HEK293 (cell line): ENCODE results near the gene KICS2.
A peak's percentile ranks its signal among the peaks of the same experiment; 100 is the strongest.

Experiments
- CTCF ChIA-PET: fragments of 350-600 bp; formaldehyde crosslinking; extraction: SDS; loops from one replicate; lab custom pipeline; 2021; ENCODE audit warnings: antibody characterized with exemption; lab: Yijun Ruan, JAX
- POLR2A ChIA-PET: fragments of 300-600 bp; formaldehyde crosslinking; extraction: SDS; loops from one replicate; lab custom pipeline; 2020; ENCODE audit warnings: antibody characterized with exemption, inconsistent platforms; lab: Yijun Ruan, JAX
- H3K27ac ChIP-seq: fragments of 200-500 bp; sonication (Bioruptor generic); 2 replicates; pipeline ENCODE4 v1.5.1; 2014; ENCODE audit warnings: low read depth, low read length, control low read depth, inconsistent platforms; ENCODE audit errors: extremely low read depth
- H3K36me3 ChIP-seq, 2 experiments: fragments of 200-500 bp in 1 of 2; sonication (Bioruptor generic) in 1 of 2; 1 replicate in 1 of 2; 2 replicates in 1 of 2; pipeline ENCODE4 v1.5.1; 2014 to 2017; ENCODE audit warnings: inconsistent platforms in 2 of 2, low read length in 2 of 2; ENCODE audit not compliant: control insufficient read depth in 2 of 2, insufficient read depth in 1 of 2
- H3K4me1 ChIP-seq: fragments of 200-500 bp; sonication (Bioruptor generic); 2 replicates; pipeline ENCODE4 v1.5.1; 2014; ENCODE audit warnings: mild to moderate bottlenecking, low read length, inconsistent platforms; ENCODE audit not compliant: control insufficient read depth, insufficient read depth
- H3K4me3 ChIP-seq: 2 replicates; pipeline ENCODE4 v1.5.1; 2011; ENCODE audit warnings: low read depth, mild to moderate bottlenecking, control low read depth, low read length, moderate library complexity
- H3K9me3 ChIP-seq: fragments of 200-500 bp; sonication (Bioruptor generic); 2 replicates; pipeline ENCODE4 v1.5.1; 2014; ENCODE audit warnings: low read depth, low read length, inconsistent platforms; ENCODE audit not compliant: control insufficient read depth, insufficient read depth
- BCL6B ChIP-seq: fragments of 450-650 bp; formaldehyde crosslinking; IDR thresholded peaks from 2 replicates; pipeline ENCODE4 v1.5.1; 2017; ENCODE audit warnings: missing biosample characterization, missing genetic modification characterization
- FEZF1 ChIP-seq: fragments of 450-650 bp; formaldehyde crosslinking; IDR thresholded peaks from 2 replicates; pipeline ENCODE4 v1.5.1; 2016; ENCODE audit warnings: missing biosample characterization, missing genetic modification characterization
- PRDM6 ChIP-seq: fragments of 450-650 bp; formaldehyde crosslinking; IDR thresholded peaks from 2 replicates; pipeline ENCODE4 v1.5.1; 2017; ENCODE audit warnings: missing biosample characterization, missing genetic modification characterization
- SALL2 ChIP-seq: fragments of 450-650 bp; formaldehyde crosslinking; IDR thresholded peaks from 2 replicates; pipeline ENCODE4 v1.5.0; 2017; ENCODE audit warnings: missing biosample characterization, mild to moderate bottlenecking, missing genetic modification characterization, borderline replicate concordance
- SCRT1 ChIP-seq: fragments of 450-650 bp; formaldehyde crosslinking; IDR thresholded peaks from 2 replicates; pipeline ENCODE4 v1.5.1; 2016; ENCODE audit warnings: missing biosample characterization, missing genetic modification characterization, borderline replicate concordance
- SP2 ChIP-seq: fragments of 450-650 bp; formaldehyde crosslinking; IDR thresholded peaks from 2 replicates; pipeline ENCODE4 v1.5.1; 2016; ENCODE audit warnings: missing biosample characterization, missing genetic modification characterization
- ZIC2 ChIP-seq: fragments of 450-650 bp; formaldehyde crosslinking; IDR thresholded peaks from 2 replicates; pipeline ENCODE4 v1.5.1; 2016; ENCODE audit warnings: missing biosample characterization, missing genetic modification characterization
- ZNF175 ChIP-seq: fragments of 450-650 bp; formaldehyde crosslinking; IDR thresholded peaks from 2 replicates; pipeline ENCODE4 v1.5.1; 2016; ENCODE audit warnings: missing biosample characterization, missing genetic modification characterization
- ZNF214 ChIP-seq: fragments of 450-650 bp; formaldehyde crosslinking; IDR thresholded peaks from 2 replicates; pipeline ENCODE4 v1.5.1; 2017; ENCODE audit warnings: missing biosample characterization, mild to moderate bottlenecking, missing genetic modification characterization, borderline replicate concordance
- ZNF37A ChIP-seq: fragments of 450-650 bp; IDR thresholded peaks from 2 replicates; pipeline ENCODE4 v1.5.1; 2018; ENCODE audit warnings: missing biosample characterization, missing genetic modification characterization
- ZNF433 ChIP-seq: fragments of 450-650 bp; formaldehyde crosslinking; IDR thresholded peaks from 2 replicates; pipeline ENCODE4 v1.5.1; 2016; ENCODE audit warnings: missing biosample characterization, missing genetic modification characterization, low read depth
- ZNF473 ChIP-seq: fragments of 450-650 bp; formaldehyde crosslinking; IDR thresholded peaks from 2 replicates; pipeline ENCODE4 v1.5.1; 2017; ENCODE audit warnings: missing biosample characterization, missing genetic modification characterization
- ZNF488 ChIP-seq: fragments of 450-650 bp; formaldehyde crosslinking; IDR thresholded peaks from 2 replicates; pipeline ENCODE4 v1.5.1; 2016; ENCODE audit warnings: missing biosample characterization, missing genetic modification characterization
- ZNF558 ChIP-seq: fragments of 450-650 bp; formaldehyde crosslinking; IDR thresholded peaks from 2 replicates; pipeline ENCODE4 v1.5.1; 2016; ENCODE audit warnings: missing biosample characterization, missing genetic modification characterization
- ZNF629 ChIP-seq: fragments of 450-650 bp; formaldehyde crosslinking; IDR thresholded peaks from 2 replicates; pipeline ENCODE4 v1.5.1; 2017; ENCODE audit warnings: missing biosample characterization, missing genetic modification characterization
- ZNF658 ChIP-seq: fragments of 450-650 bp; formaldehyde crosslinking; IDR thresholded peaks from 2 replicates; pipeline ENCODE4; 2016; ENCODE audit warnings: missing biosample characterization, missing genetic modification characterization
- ZNF670 ChIP-seq: fragments of 450-650 bp; formaldehyde crosslinking; IDR thresholded peaks from 2 replicates; pipeline ENCODE4 v1.5.1; 2016; ENCODE audit warnings: missing biosample characterization, missing genetic modification characterization, low read depth
- ZNF704 ChIP-seq: fragments of 450-650 bp; formaldehyde crosslinking; IDR thresholded peaks from 2 replicates; pipeline ENCODE4 v1.5.1; 2016; ENCODE audit warnings: missing biosample characterization, missing genetic modification characterization
- ZNF707 ChIP-seq: fragments of 450-650 bp; formaldehyde crosslinking; IDR thresholded peaks from 2 replicates; pipeline ENCODE4 v1.5.1; 2016; ENCODE audit warnings: missing biosample characterization, missing genetic modification characterization
- ZXDB ChIP-seq: fragments of 450-650 bp; formaldehyde crosslinking; IDR thresholded peaks from 2 replicates; pipeline ENCODE4 v1.5.1; 2016; ENCODE audit warnings: missing biosample characterization, missing genetic modification characterization
- TF ChIP-seq, protein P1 (sequence below): fragments of 450-650 bp; formaldehyde crosslinking; IDR thresholded peaks from 2 replicates; pipeline ENCODE4 v1.5.1; 2016; ENCODE audit warnings: missing biosample characterization, missing genetic modification characterization

The KICS2 gene

DNA sequence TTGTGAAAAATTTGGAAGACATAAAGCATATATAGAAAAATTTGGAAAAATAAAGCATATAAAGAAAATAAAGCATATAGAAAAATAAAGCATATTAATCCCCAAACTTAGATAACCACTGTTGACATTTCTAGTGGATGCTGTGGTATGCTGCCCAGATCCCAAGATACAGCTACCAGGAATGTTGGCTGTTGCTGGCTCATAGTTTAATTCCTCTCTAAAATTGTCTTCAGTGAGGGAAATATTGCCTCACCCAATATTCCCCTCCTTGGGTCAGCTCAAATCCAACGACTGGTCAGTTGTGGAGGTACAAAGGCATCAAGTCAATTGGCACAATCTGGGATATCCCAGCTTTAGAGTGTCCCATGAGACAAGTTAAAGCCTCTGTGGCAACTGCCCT is 10.1 kb upstream of the KICS2 start (continued):
- no peak for TF ChIP-seq PRDM6 (tag by site-specific recombination)
- TF ChIP-seq BCL6B (tag by site-specific recombination), result no peak
- no peak for TF ChIP-seq ZNF433 (tag by site-specific recombination)
- no peak for TF ChIP-seq ZNF707 (tag by site-specific recombination)
- no peak for TF ChIP-seq ZNF658 (tag by site-specific recombination)
- TF ChIP-seq SCRT1 (tag by site-specific recombination), result no peak
- no peak for TF ChIP-seq SP2 (tag by site-specific recombination)
- no peak for TF ChIP-seq ZNF488 (tag by site-specific recombination)
- no peak for TF ChIP-seq SALL2 (tag by site-specific recombination)

DNA sequence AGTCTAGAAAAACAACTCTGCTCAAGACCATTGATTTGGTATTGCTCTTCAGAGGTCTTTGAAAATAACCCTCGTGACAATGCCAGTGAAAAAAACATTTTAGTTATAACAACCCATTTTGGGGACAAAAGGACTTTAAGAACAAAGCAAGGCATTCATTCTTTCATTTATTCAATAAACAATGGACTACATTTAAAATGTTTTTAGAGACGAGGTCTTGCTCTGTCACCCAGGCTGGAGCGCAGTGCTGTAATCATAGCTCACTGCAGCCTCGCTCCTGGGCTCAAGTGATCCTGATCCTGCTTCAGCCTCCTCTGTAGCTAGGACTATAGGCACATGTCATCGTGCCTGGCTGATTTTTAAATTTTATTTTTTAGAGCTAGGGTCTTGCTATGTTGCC is 7.7 kb upstream of the KICS2 start:
- Histone ChIP-seq H3K9me3 (no peaks in the 10 kb centered on the region), H3K36me3 (no peaks in the 10 kb centered on the region), H3K4me1 (no peaks in the 10 kb centered on the region), H3K4me3 (no peak overlapping the region), H3K27ac (no peak overlapping the region)
- ChIA-PET POLR2A (no interaction called here), CTCF (no interaction called here)
- no peak for TF ChIP-seq FEZF1 (tag by site-specific recombination)
- TF ChIP-seq ZNF214 (tag by site-specific recombination), result no peak
- TF ChIP-seq ZXDB (tag by site-specific recombination), result no peak
- no peak for TF ChIP-seq ZNF704 (tag by site-specific recombination)

DNA sequence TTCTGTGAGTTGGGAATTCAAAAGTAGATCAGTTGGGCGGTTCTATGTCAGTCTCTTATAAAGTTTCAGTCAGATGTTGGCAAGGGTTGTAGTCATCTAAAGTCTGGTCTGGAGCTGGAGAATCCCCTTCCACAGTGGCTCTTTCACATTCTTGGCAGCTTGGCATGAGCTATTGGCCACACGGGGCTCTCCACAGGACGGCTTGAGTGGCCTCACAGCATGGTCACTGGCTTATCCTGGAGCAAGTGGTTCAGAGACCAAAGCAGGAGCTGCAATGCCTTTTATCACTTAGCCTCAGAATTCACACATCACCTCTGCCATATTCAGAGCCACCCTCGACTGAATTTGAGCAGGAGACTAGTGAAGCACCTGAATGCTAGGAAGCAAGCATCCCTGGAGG is 7.1 kb upstream of the KICS2 start:
- TF ChIP-seq ZNF629 (tag by site-specific recombination), result no peak
- TF ChIP-seq ZIC2, result peak; percentile 90
- H3K4me3 ChIP-seq, result no peak overlapping the region
- ChIA-PET POLR2A (no interaction called here), CTCF (no interaction called here)
- H3K9me3 ChIP-seq, result no peaks in the 10 kb centered on the region
- H3K27ac ChIP-seq, result no peak overlapping the region
- no peaks in the 10 kb centered on the region for H3K36me3 ChIP-seq
- H3K4me1 ChIP-seq, result no peaks in the 10 kb centered on the region

GRCh38 chr12:64225626-64226025 is 3.5 kb upstream of the KICS2 start:
- Histone ChIP-seq H3K36me3 (no peaks in the 10 kb centered on the region), H3K27ac (no peak overlapping the region), H3K9me3 (no peaks in the 10 kb centered on the region), H3K4me1 (peaks cover 2% of the 10 kb centered on the region; the same call in 1 of the 2 replicates), H3K4me3 (no peak overlapping the region)
- CTCF ChIA-PET, result no interaction called here
- POLR2A ChIA-PET, result no interaction called here
- no peak for TF ChIP-seq ZNF473
- TF ChIP-seq, protein P1, sequence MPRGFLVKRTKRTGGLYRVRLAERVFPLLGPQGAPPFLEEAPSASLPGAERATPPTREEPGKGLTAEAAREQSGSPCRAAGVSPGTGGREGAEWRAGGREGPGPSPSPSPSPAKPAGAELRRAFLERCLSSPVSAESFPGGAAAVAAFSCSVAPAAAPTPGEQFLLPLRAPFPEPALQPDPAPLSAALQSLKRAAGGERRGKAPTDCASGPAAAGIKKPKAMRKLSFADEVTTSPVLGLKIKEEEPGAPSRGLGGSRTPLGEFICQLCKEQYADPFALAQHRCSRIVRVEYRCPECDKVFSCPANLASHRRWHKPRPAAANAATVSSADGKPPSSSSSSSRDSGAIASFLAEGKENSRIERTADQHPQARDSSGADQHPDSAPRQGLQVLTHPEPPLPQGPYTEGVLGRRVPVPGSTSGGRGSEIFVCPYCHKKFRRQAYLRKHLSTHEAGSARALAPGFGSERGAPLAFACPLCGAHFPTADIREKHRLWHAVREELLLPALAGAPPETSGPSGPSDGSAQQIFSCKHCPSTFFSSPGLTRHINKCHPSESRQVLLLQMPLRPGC, result no peak
- no peak for TF ChIP-seq ZNF488 (tag by site-specific recombination)
- TF ChIP-seq ZNF175, result no peak
- no peak for TF ChIP-seq SP2 (tag by site-specific recombination)
- TF ChIP-seq ZNF558, result no peak
- no peak for TF ChIP-seq ZNF670 (tag by site-specific recombination)
- TF ChIP-seq ZNF37A, result no peak
- no peak for TF ChIP-seq BCL6B (tag by site-specific recombination)
